ENCODE data around the gene OR2V2.
"Not testable (repeated sequence)": the region's sequence is repeated elsewhere in the genome, so short reads cannot be mapped to it uniquely, and the experiment has no call there.

DNA sequence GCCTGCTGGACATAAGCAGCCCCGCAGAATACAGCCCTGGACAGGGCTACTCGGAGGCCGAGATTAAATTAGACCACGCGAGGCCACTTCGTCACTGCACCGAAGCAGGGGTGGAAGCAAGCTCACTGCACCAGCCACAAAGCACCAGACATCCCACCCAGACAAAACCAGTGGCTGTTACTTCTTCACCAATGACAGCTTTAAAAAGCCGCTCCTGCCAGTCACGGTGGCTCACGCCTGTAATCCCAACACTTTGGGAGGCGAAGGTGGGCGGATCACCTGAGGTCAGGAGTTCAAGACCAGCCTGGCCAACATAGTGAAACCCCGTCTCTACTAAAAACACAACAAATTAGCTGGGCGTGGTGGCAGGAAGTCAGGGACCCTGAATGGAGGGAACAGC, 30.2 kb downstream of the OR2V2 start:
- TF ChIP-seq, protein P1, sequence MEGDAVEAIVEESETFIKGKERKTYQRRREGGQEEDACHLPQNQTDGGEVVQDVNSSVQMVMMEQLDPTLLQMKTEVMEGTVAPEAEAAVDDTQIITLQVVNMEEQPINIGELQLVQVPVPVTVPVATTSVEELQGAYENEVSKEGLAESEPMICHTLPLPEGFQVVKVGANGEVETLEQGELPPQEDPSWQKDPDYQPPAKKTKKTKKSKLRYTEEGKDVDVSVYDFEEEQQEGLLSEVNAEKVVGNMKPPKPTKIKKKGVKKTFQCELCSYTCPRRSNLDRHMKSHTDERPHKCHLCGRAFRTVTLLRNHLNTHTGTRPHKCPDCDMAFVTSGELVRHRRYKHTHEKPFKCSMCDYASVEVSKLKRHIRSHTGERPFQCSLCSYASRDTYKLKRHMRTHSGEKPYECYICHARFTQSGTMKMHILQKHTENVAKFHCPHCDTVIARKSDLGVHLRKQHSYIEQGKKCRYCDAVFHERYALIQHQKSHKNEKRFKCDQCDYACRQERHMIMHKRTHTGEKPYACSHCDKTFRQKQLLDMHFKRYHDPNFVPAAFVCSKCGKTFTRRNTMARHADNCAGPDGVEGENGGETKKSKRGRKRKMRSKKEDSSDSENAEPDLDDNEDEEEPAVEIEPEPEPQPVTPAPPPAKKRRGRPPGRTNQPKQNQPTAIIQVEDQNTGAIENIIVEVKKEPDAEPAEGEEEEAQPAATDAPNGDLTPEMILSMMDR (IDR thresholded peaks at IDR 0.05), result not testable (repeated sequence)
- not testable (repeated sequence) for TF ChIP-seq POLR2AphosphoS5 (IDR thresholded peaks at IDR 0.05)
